Right atrium auricular region (tissue), 2 donors: ENCODE results near the gene TPPP3. TPM values are rescaled to one million over a fixed set of nuclear protein-coding genes. Genes with fewer than 3 reads are reported as not detected.
"Not testable (repeated sequence)": the region's sequence is repeated elsewhere in the genome, so short reads cannot be mapped to it uniquely, and the experiment has no call there.

Experiments
- DNase-seq: peaks from one replicate; pipeline ENCODE4 v3.0.0-alpha.2; 2019; ENCODE audit warnings: low spot score
- H3K27ac ChIP-seq, 2 donors: fragments of 200-600 bp; sonication (generic); 1 replicate in 1 of 2; 2 replicates in 1 of 2; pipeline ENCODE4 v1.5.1; 2016 to 2019
- H3K27me3 ChIP-seq, 2 donors: fragments of 200-600 bp; sonication (generic); one replicate each; pipeline versions ENCODE4 v1.5.1 to v1.6.0; 2017 to 2019
- H3K36me3 ChIP-seq: fragments of 200-600 bp; sonication (generic); one replicate; pipeline ENCODE4 v1.5.1; 2016
- H3K4me1 ChIP-seq, 2 donors: fragments of 200-600 bp; sonication (generic); one replicate each; pipeline versions ENCODE4 v1.5.1 to v1.6.0; 2017 to 2019
- H3K4me3 ChIP-seq, 2 donors: fragments of 200-600 bp; sonication (generic); 1 replicate in 1 of 2; 2 replicates in 1 of 2; pipeline ENCODE4 v1.5.1; 2017 to 2019; ENCODE audit warnings: mild to moderate bottlenecking in 1 of 2, moderate library complexity in 1 of 2
- H3K9me3 ChIP-seq, 2 donors: fragments of 200-600 bp; sonication (generic); one replicate each; pipeline ENCODE4 v1.5.1; 2019
- total RNA-seq, 2 donors: library from RNA; depleted of rRNA; stranded (reverse); fragments of >200 nt; gene quantifications; one replicate each; pipeline ENCODE4 v1.1.0, GENCODE V29; 2016
- TF ChIP-seq, protein P1 (sequence below), 2 donors: fragments of 200-600 bp; sonication (generic); IDR thresholded peaks; one replicate each; pipeline ENCODE4 v1.5.1; 2019; ENCODE audit warnings: antibody characterized with exemption in 2 of 2

Gene TPPP3
- total RNA-seq, 2 donors from 2014 or later = 24.1 to 56.4 TPM

DNA sequence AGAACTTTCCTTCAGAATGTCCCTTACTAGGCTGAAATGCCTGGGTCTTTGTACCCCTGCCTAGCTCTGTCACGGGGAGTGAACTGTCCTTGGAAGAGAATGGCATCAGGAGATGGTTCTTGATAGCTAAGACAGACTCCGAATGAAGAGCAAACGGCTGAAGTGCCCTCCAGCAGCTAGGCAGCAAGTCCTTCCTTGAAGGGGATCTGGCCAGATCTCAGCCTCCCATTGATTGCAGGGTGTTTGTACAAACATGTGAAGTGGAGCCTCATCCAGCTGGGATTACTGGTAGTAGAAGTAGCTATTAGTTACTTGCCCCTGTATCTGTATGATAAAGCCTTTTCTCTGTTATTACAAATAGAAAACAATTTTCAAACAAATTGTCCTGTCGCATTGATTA, 35.7 kb downstream of the TPPP3 start:
- no peaks in the 10 kb centered on the region for H3K4me1 ChIP-seq
- H3K27ac ChIP-seq = no peak overlapping the region
- H3K9me3 ChIP-seq = no peaks in the 10 kb centered on the region
- H3K4me3 ChIP-seq = no peak overlapping the region
- DNase-seq = no peak
- H3K27me3 ChIP-seq = no peaks in the 10 kb centered on the region
- TF ChIP-seq, protein P1, sequence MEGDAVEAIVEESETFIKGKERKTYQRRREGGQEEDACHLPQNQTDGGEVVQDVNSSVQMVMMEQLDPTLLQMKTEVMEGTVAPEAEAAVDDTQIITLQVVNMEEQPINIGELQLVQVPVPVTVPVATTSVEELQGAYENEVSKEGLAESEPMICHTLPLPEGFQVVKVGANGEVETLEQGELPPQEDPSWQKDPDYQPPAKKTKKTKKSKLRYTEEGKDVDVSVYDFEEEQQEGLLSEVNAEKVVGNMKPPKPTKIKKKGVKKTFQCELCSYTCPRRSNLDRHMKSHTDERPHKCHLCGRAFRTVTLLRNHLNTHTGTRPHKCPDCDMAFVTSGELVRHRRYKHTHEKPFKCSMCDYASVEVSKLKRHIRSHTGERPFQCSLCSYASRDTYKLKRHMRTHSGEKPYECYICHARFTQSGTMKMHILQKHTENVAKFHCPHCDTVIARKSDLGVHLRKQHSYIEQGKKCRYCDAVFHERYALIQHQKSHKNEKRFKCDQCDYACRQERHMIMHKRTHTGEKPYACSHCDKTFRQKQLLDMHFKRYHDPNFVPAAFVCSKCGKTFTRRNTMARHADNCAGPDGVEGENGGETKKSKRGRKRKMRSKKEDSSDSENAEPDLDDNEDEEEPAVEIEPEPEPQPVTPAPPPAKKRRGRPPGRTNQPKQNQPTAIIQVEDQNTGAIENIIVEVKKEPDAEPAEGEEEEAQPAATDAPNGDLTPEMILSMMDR (IDR thresholded peaks at IDR 0.05) = no peak
- no peaks in the 10 kb centered on the region for H3K36me3 ChIP-seq

DNA sequence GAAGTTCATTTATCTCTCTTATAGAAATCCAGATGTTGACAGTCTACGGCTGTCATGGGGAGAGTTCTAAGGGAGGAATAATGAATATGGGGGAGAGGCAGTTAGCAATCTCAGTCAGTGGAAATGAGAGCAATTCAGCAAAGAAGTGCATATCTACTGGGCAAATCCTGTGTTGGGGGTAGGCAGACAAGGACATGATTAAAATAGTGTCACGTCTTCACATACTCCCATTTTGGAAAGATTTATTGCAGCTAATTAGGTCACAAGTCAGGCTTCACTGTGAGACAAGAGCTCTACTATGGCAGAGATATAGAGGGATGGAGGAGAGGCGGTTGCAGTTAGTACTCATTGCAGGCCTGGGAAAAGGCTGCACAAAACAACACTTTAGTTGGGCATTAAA, 36.9 kb downstream of the TPPP3 start:
- Histone ChIP-seq H3K4me3 (no peak overlapping the region), H3K27ac (no peak overlapping the region), H3K9me3 (no peaks in the 10 kb centered on the region), H3K4me1 (no peaks in the 10 kb centered on the region), H3K27me3 (no peaks in the 10 kb centered on the region), H3K36me3 (no peaks in the 10 kb centered on the region)
- no peak for DNase-seq
- TF ChIP-seq, protein P1 (IDR thresholded peaks at IDR 0.05) = no peak

DNA sequence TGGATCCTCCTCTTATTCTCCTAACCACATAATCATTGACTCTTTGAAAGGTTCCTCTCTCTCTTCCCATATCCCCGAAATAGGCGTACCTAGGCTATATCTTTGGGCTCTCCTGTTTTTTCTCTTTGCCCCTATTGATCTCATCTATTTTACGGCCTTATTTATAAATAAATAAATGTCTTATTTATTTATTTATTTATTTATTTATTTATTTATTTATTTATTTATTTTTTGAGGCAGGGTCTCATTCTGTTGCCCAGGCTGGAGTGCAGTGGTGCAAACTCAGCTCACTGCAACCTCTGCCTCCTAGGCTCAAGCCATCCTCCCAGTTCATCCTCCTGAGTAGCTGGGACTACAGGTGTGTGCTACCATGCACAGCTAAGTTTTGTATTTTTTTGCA, 40.8 kb downstream of the TPPP3 start:
- DNase-seq, H3K4me1 ChIP-seq, H3K9me3 ChIP-seq, H3K27me3 ChIP-seq, H3K27ac ChIP-seq, H3K36me3 ChIP-seq, H3K4me3 ChIP-seq: not testable (repeated sequence)

DNA sequence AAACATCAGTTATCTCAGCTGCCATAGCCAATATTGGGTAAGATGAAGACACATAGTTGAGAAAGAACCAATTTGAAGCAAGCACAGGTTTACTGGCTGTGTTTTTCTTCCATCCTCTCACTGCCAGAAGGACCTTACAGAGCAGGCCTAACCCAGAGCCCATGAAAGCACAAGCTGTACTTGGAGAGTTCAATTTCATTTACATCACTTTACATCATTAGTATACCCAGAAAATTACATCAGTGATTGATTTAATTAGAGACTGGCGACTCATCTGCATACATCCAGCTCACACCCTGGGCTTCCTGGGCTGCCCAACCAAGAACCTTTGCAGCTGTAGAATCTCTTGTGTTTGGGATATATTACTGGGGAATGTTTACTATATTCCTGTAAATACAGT, 43.0 kb downstream of the TPPP3 start:
- H3K4me3 ChIP-seq = no peak overlapping the region
- H3K36me3 ChIP-seq = no peaks in the 10 kb centered on the region
- no peak for DNase-seq
- H3K27me3 ChIP-seq = no peaks in the 10 kb centered on the region
- no peaks in the 10 kb centered on the region for H3K4me1 ChIP-seq
- H3K27ac ChIP-seq = no peak overlapping the region
- no peaks in the 10 kb centered on the region for H3K9me3 ChIP-seq
- TF ChIP-seq, protein P1 (IDR thresholded peaks at IDR 0.05) = no peak

DNA sequence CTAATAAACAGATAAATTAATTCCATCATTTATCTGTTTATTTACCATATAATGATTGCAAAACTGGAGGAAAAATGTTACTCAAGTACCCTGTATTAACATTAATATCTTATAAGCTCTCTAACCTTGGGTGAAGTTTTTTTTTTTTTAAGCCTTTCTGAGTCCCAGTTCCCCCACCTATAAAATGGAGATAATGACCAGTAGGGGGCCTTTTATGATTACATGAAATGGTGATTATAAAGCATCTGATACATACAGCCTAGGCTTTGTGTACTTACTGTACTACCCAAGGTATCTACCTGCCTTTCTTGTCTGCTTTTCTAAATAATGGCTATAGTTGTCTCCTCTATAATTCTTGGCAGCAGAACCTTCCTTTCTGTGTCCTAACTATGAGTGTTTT, 44.1 kb downstream of the TPPP3 start:
- no peak overlapping the region for H3K4me3 ChIP-seq
- no peaks in the 10 kb centered on the region for H3K4me1 ChIP-seq
- no peaks in the 10 kb centered on the region for H3K36me3 ChIP-seq
- no peaks in the 10 kb centered on the region for H3K9me3 ChIP-seq
- DNase-seq = no peak
- H3K27ac ChIP-seq = no peak overlapping the region
- no peaks in the 10 kb centered on the region for H3K27me3 ChIP-seq
- TF ChIP-seq, protein P1 (IDR thresholded peaks at IDR 0.05) = peak in 1 of 2 donors; percentile 54

DNA sequence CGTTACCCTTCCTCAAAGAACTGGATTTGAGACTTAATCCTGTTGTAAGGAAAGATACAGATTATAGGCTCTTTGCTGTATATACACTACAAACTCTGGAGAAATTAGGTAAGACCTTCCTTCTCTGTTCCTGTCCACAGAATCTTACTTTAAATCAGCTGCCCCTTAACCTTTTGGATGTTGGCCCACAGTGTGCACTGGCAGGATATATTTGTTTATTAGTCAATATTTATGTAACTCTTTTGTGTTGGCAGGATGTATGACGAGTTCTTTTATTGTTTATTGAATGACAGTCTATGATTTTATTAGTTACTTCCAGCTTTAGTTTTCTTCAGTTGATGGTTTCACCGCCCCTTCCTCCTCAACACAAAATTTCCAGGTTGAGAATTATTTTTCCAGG, 47.0 kb downstream of the TPPP3 start:
- no peak for DNase-seq
- no peak overlapping the region for H3K4me3 ChIP-seq
- H3K4me1 ChIP-seq = no peaks in the 10 kb centered on the region
- no peaks in the 10 kb centered on the region for H3K36me3 ChIP-seq
- TF ChIP-seq, protein P1 (IDR thresholded peaks at IDR 0.05) = no peak
- no peaks in the 10 kb centered on the region for H3K27me3 ChIP-seq
- no peak overlapping the region for H3K27ac ChIP-seq
- H3K9me3 ChIP-seq = no peaks in the 10 kb centered on the region
